Measurements from ENCODE around the gene PLA2G12A.

DNA sequence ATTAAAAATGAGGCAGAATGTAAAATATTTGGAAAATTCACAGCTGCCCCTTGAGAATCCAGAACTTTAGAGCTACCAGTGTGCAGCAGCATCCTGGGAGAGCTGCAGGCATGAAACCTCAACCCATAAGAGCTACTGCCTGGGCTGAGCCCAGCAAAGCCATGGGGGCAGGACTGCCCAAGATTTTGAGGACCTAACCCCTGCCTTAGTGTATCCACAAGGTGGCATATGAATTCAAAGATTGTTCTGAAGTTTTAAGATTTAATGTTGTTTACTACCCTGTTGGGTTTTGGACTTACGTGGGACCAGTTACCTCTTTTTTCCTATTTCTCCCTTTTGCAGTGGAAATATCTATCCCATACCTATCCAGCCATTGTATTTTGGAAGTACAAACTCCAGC lies 53.0 kb downstream of the PLA2G12A start:
- TF ChIP-seq EZH2 (IDR thresholded peaks at IDR 0.05) (no peak), EZH2phosphoT487 (IDR thresholded peaks at IDR 0.05) (no peak)
